Uterus (tissue), 4 donors: ENCODE results near the gene STAU1. TPM values are rescaled to one million over a fixed set of nuclear protein-coding genes. Genes with fewer than 3 reads are reported as not detected.
"Not testable (repeated sequence)": the region's sequence is repeated elsewhere in the genome, so short reads cannot be mapped to it uniquely, and the experiment has no call there.

ENCODE experiments used
- DNase-seq, 2 donors: peaks; one replicate each; pipeline ENCODE4 v3.0.0-alpha.2; 2019 to 2020
- H3K27ac ChIP-seq, 2 donors: fragments of 200-600 bp; sonication (generic); 1 replicate in 1 of 2; 2 replicates in 1 of 2; pipeline ENCODE4 v1.5.1; 2016 to 2018
- H3K27me3 ChIP-seq, 2 donors: fragments of 200-600 bp; sonication (generic); one replicate each; pipeline ENCODE4 v1.5.1; 2018 to 2019; ENCODE audit warnings: control low read depth in 1 of 2
- H3K36me3 ChIP-seq, 2 donors: fragments of 200-600 bp; sonication (generic); one replicate each; pipeline ENCODE4 v1.5.1; 2019; ENCODE audit warnings: control low read depth in 1 of 2
- H3K4me1 ChIP-seq, 2 donors: fragments of 200-600 bp; sonication (generic); one replicate each; pipeline ENCODE4 v1.5.1; 2018 to 2019; ENCODE audit warnings: control low read depth in 1 of 2
- H3K4me3 ChIP-seq, 2 donors: fragments of 200-600 bp; sonication (generic); 1 replicate in 1 of 2; 2 replicates in 1 of 2; pipeline ENCODE4 v1.5.1; 2018 to 2019; ENCODE audit warnings: mild to moderate bottlenecking in 1 of 2
- H3K9me3 ChIP-seq, 2 donors: fragments of 200-600 bp; sonication (generic); one replicate each; pipeline ENCODE4 v1.5.1; 2019; ENCODE audit warnings: control low read depth in 1 of 2
- POLR2A ChIP-seq, 2 donors: fragments of 450-650 bp; IDR thresholded peaks; one replicate each; pipeline ENCODE4 v1.6.1; 2016; ENCODE audit warnings: antibody characterized with exemption in 2 of 2, mild to moderate bottlenecking in 1 of 2, moderate library complexity in 1 of 2
- intact Hi-C: fragments of 100-400 bp; cut with DNase I; formaldehyde crosslinking; loops from one replicate; pipeline ENCODE4 v1.15.1; 2023; ENCODE audit warnings: low total_unique reads
- total RNA-seq, 4 donors: library from RNA; depleted of rRNA in 3 of 4; stranded (reverse); fragments of >200 nt in 3 of 4; gene quantifications; one replicate each; pipeline versions ENCODE4 v1.1.0 to v1.2.4, GENCODE V29; 2014 to 2023
- TF ChIP-seq, protein P1 (sequence below), 4 experiments: fragments of 200-600 bp in 2 of 4; fragments of 450-650 bp in 2 of 4; sonication (generic) in 2 of 4; IDR thresholded peaks; one replicate each; pipeline ENCODE4 v1.5.1; 2016 to 2019; ENCODE audit warnings: antibody characterized with exemption in 4 of 4, mild to moderate bottlenecking in 2 of 4, moderate library complexity in 1 of 4
- donor health status: DM: yes; HTN: yes; CAD: no.

The STAU1 gene
- total RNA-seq, 4 donors from 2014 or later, result 52.6 to 97.1 (median 73.3) TPM

GRCh38 chr20:49228676-49229075, 40.5 kb upstream of the STAU1 start:
- Histone ChIP-seq H3K27ac (no peak overlapping the region), H3K4me1 (no peaks in the 10 kb centered on the region), H3K9me3 (no peaks in the 10 kb centered on the region), H3K36me3 (no peaks in the 10 kb centered on the region), H3K27me3 (no peaks in the 10 kb centered on the region), H3K4me3 (no peak overlapping the region)
- no peak for TF ChIP-seq POLR2A (IDR thresholded peaks at IDR 0.05)
- TF ChIP-seq, protein P1, sequence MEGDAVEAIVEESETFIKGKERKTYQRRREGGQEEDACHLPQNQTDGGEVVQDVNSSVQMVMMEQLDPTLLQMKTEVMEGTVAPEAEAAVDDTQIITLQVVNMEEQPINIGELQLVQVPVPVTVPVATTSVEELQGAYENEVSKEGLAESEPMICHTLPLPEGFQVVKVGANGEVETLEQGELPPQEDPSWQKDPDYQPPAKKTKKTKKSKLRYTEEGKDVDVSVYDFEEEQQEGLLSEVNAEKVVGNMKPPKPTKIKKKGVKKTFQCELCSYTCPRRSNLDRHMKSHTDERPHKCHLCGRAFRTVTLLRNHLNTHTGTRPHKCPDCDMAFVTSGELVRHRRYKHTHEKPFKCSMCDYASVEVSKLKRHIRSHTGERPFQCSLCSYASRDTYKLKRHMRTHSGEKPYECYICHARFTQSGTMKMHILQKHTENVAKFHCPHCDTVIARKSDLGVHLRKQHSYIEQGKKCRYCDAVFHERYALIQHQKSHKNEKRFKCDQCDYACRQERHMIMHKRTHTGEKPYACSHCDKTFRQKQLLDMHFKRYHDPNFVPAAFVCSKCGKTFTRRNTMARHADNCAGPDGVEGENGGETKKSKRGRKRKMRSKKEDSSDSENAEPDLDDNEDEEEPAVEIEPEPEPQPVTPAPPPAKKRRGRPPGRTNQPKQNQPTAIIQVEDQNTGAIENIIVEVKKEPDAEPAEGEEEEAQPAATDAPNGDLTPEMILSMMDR (IDR thresholded peaks at IDR 0.05), result no peak
- intact Hi-C loops, result no loop called here
- no peak for DNase-seq

DNA sequence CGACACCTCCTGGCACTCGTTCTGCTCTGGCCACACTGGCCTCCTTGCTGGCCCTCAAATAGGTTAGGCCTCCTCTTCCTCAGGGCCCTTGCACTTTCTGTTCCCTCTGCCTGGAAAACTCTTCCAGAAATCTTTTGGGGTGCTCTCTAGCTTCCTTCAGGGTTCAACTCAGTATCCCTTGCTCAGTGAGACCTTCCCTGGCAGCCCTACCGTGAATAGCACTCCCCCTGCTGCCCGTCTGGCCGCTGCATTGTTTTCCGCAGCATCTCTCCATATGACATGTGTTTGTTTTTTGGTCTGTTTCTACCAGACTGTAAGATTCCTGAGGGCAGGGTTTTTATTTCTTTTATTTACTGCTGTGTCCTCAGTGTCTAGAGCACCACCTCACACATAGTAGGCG, 37.8 kb upstream of the STAU1 start:
- TF ChIP-seq POLR2A (IDR thresholded peaks at IDR 0.05), result no peak
- H3K27ac ChIP-seq, result no peak overlapping the region
- no peaks in the 10 kb centered on the region for H3K36me3 ChIP-seq
- H3K4me1 ChIP-seq, result no peaks in the 10 kb centered on the region
- H3K9me3 ChIP-seq, result no peaks in the 10 kb centered on the region
- intact Hi-C loops, result no loop called here
- H3K27me3 ChIP-seq, result no peaks in the 10 kb centered on the region
- DNase-seq, result no peak
- no peak overlapping the region for H3K4me3 ChIP-seq

DNA sequence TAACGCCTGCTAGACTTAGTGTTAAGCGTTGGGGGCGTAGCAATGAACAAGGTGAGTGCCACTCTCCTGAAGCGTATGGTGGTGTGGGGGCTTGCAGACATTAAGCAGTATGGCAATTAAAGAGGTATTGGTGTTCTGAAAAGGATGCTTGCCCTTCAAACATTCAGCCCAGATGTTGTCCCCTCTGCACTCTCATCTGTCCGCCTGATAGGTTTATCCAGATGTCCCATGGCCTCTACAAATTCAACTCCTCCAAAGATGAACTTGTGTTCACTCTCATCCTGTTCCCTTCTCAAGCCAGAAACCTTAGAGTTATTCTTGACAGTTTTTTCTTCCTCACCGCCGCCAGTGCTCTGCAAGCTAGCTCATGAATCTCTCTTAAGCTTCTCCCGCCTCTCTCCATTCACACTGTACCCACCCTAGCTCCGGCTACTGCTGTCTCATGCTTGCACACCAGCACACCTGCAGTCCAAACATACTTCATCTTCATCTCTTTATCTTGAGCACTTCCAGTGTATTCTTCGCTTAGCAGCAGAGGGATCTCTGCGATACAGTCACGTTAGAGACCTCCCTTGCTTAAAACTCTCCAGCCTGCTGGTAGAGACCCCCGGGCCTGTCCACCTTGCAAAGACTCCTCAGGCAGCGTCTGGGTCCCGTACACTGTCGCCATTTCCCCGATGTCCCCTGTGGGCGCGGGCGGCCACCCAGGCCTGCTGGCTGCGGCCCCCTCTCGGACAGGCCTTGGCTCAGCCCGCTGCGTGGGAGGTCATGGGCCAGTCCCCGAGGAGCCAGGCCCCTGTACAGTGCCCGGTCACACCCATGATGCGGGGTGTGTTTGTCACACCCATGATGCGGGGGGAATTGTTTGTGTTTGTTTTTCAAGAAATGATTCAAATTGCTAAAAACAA, 32.0 kb upstream of the STAU1 start:
- H3K36me3 ChIP-seq, result no peaks in the 10 kb centered on the region
- peak in 1 of 2 donors; percentile 18 for DNase-seq
- H3K27ac ChIP-seq, result peak overlapping the region; percentile 86 to 92
- peak overlapping the region; percentile 76 to 89 for H3K4me3 ChIP-seq
- no peak for TF ChIP-seq POLR2A (IDR thresholded peaks at IDR 0.05)
- H3K27me3 ChIP-seq, result no peaks in the 10 kb centered on the region
- intact Hi-C loops, result loop anchor here (5.0 kb wide), 1 partner anchor 88 kb away; no protein-coding TSS in a partner anchor
- H3K4me1 ChIP-seq, result no peaks in the 10 kb centered on the region
- H3K9me3 ChIP-seq, result no peaks in the 10 kb centered on the region

GRCh38 chr20:49219091-49219923, 31.2 kb upstream of the STAU1 start, which contains the start of gene DDX27:
DDX27 (plus strand) TSS chr20:49219416; CDS start chr20:49219449, 33 bp downstream.
- no peaks in the 10 kb centered on the region for H3K27me3 ChIP-seq
- no peaks in the 10 kb centered on the region for H3K9me3 ChIP-seq
- DNase-seq, result peak; percentile 98 to 99
- peak within 1 kb of the TSS; percentile 86 to 92 for H3K27ac ChIP-seq
- H3K4me3 ChIP-seq, result peak within 1 kb of the TSS; percentile 76 to 89
- H3K36me3 ChIP-seq, result no peaks in the 10 kb centered on the region
- intact Hi-C loops, result loop anchor here (5.0 kb wide), 1 partner anchor 87 kb away; no protein-coding TSS in a partner anchor
- H3K4me1 ChIP-seq, result no peaks in the 10 kb centered on the region
- peak; percentile 84 to 94 for TF ChIP-seq POLR2A (IDR thresholded peaks at IDR 0.05)
- TF ChIP-seq, protein P1 (IDR thresholded peaks at IDR 0.05), result peak in 1 of 4 experiments; percentile 11

GRCh38 chr20:49218739-49219090, 30.6 kb upstream of the STAU1 start:
- H3K36me3 ChIP-seq, H3K4me1 ChIP-seq, H3K9me3 ChIP-seq, H3K27me3 ChIP-seq: not testable (repeated sequence)
- DNase-seq, result peak; percentile 30 to 34
- H3K4me3 ChIP-seq, result peak overlapping the region in 1 of 2 donors; percentile 76
- intact Hi-C loops, result loop anchor here (5.0 kb wide), 1 partner anchor 86 kb away; no protein-coding TSS in a partner anchor
- peak overlapping the region; percentile 86 to 92 for H3K27ac ChIP-seq

DNA sequence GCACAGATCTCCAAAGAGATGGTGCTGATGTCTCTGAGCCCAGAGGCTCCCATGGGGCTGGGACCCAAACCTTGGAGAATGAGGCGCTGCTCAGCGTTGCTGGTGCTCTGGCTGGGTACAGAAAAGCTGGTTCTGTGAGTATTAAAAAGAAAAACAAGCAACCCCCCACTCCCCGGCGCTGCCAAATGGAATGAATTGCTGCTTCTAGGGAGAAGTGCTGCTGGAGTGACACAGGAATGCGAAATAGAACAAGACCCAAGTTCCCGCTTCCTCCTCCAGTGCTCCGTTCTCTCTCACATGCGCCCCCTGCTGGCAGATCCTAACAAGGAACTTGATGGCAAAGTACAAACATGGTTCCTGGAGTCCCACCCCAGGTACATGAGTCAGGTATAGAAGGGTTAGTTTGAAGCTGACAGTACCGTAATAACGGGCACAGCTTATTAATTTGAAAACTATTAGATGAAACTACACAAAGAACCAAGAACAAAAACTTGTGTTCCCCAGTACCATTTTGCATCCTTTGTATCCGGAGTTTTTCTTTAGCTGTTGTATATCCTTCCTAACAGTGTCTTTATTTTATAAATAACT, 29.0 kb upstream of the STAU1 start:
- no peaks in the 10 kb centered on the region for H3K4me1 ChIP-seq
- H3K27me3 ChIP-seq, result no peaks in the 10 kb centered on the region
- DNase-seq, result peak; percentile 90 to 95
- no peaks in the 10 kb centered on the region for H3K36me3 ChIP-seq
- H3K27ac ChIP-seq, result no peak overlapping the region
- H3K9me3 ChIP-seq, result no peaks in the 10 kb centered on the region
- no peak overlapping the region for H3K4me3 ChIP-seq
- intact Hi-C loops, result loop anchor here (5.0 kb wide), 1 partner anchor 85 kb away; no protein-coding TSS in a partner anchor
- TF ChIP-seq, protein P1 (IDR thresholded peaks at IDR 0.05), result peak; percentile 82 to 90 (median 88)
- no peak for TF ChIP-seq POLR2A (IDR thresholded peaks at IDR 0.05)
